Upper lobe of left lung (tissue), 6 donors: Measurements from ENCODE around the gene DHRS11. TPM values are rescaled to one million over a fixed set of nuclear protein-coding genes. Genes with fewer than 3 reads are reported as not detected.

Source experiments
- ATAC-seq, 2 donors: fragments of 200-7000 bp; cut with Tn5 transposase; one replicate each; pipeline ENCODE4 v1.9.1; 2022; ENCODE audit warnings: mild to moderate bottlenecking in 2 of 2, moderate library complexity in 2 of 2; ENCODE audit not compliant: low FRiP score in 2 of 2
- DNase-seq, 2 donors: peaks; one replicate each; pipeline ENCODE4 v3.0.0-alpha.2; 2019 to 2020
- H3K27ac ChIP-seq, 4 donors: fragments of 200-600 bp; sonication (generic); one replicate each; pipeline ENCODE4 v1.5.1; 2016 to 2019
- H3K27me3 ChIP-seq, 4 donors: fragments of 200-600 bp; sonication (generic); one replicate each; pipeline ENCODE4 v1.5.1; 2017 to 2019
- H3K36me3 ChIP-seq, 4 donors: fragments of 200-600 bp; sonication (generic); one replicate each; pipeline ENCODE4 v1.5.1; 2016 to 2019
- H3K4me1 ChIP-seq, 4 donors: fragments of 200-600 bp; sonication (generic); one replicate each; pipeline ENCODE4 v1.5.1; 2018 to 2019
- H3K4me3 ChIP-seq, 4 donors: fragments of 200-600 bp; sonication (generic); one replicate each; pipeline ENCODE4 v1.5.1; 2017 to 2019; ENCODE audit warnings: mild to moderate bottlenecking in 2 of 4, moderate library complexity in 1 of 4
- H3K9me3 ChIP-seq, 4 donors: fragments of 200-600 bp; sonication (generic); one replicate each; pipeline ENCODE4 v1.5.1; 2018 to 2019
- CTCF ChIP-seq, 6 experiments: fragments of 450-650 bp in 4 of 6; fragments of 200-600 bp in 2 of 6; sonication (generic) in 2 of 6; IDR thresholded peaks; one replicate each; pipeline ENCODE4 v1.5.1; 2016 to 2019; ENCODE audit warnings: antibody characterized with exemption in 6 of 6
- EP300 ChIP-seq, 4 donors: sonication (generic); formaldehyde crosslinking; IDR thresholded peaks; one replicate each; pipeline ENCODE4 v1.5.1; 2017; ENCODE audit warnings: antibody characterized with exemption in 4 of 4, control low read depth in 2 of 4
- POLR2A ChIP-seq, 4 donors: fragments of 450-650 bp; IDR thresholded peaks; one replicate each; pipeline ENCODE4 v1.5.1; 2016 to 2017; ENCODE audit warnings: antibody characterized with exemption in 4 of 4, mild to moderate bottlenecking in 2 of 4
- POLR2AphosphoS5 ChIP-seq, 2 donors: sonication (generic); formaldehyde crosslinking; IDR thresholded peaks; one replicate each; pipeline ENCODE4 v1.5.1; 2017; ENCODE audit warnings: antibody characterized with exemption in 2 of 2
- WGBS, 2 donors: methylation state at CpG; one replicate each; pipeline ENCODE4 v1.1.5; 2017 to 2018; 5-methylcytosine and 5-hydroxymethylcytosine counted together
- total RNA-seq, 6 donors: library from RNA; depleted of rRNA in 4 of 6; stranded (reverse); fragments of >200 nt in 4 of 6; gene quantifications; one replicate each; pipeline versions ENCODE4 v1.1.0 to v1.2.1, GENCODE V29; 2016 to 2021
- donor health status: DM: no; HTN: no; CAD: no; lungs with moderate emphysema.
- donor health status: DM: no; HTN: yes; CAD: no; lungs with severe emphysema.

DHRS11 gene
- total RNA-seq, 6 donors from 2014 or later, result 3.6 to 7.5 (median 4.9) TPM

DNA sequence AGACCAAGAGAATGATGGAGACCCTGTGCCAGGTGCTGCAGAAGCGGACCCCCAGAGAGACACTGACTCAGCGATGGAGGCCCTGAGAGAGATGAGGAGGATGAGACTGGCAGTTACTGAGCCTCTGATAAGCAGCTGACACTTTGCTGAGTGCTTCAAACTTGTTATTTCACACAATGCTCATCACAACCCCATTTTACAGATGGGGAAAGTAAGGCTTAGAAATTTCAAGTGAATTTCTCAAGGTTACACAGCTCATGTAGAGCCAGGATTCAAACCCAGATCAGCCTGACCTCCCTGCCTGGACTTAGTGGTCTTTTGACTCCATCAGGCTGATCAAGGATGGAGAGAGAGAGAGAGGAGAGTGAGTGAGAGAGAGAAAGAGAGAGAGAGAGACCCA is 36.9 kb downstream of the DHRS11 start:
- WGBS, 2 donors, result 97 to 100% methylated on average over 2 of the region's 2 CpGs
- Histone ChIP-seq H3K27ac (no peak overlapping the region), H3K36me3 (no peaks in the 10 kb centered on the region), H3K4me3 (no peak overlapping the region), H3K9me3 (no peaks in the 10 kb centered on the region), H3K27me3 (no peaks in the 10 kb centered on the region), H3K4me1 (peaks cover 0 to 8% (median 2%) of the 10 kb centered on the region in 4 donors)
- no peak for TF ChIP-seq POLR2AphosphoS5 (IDR thresholded peaks at IDR 0.05)
- no peak for TF ChIP-seq EP300 (IDR thresholded peaks at IDR 0.05)
- TF ChIP-seq CTCF (IDR thresholded peaks at IDR 0.05), result no peak
- TF ChIP-seq POLR2A (IDR thresholded peaks at IDR 0.05), result no peak
- no peak for ATAC-seq
- DNase-seq, result no peak

- no peak for TF ChIP-seq POLR2AphosphoS5 (IDR thresholded peaks at IDR 0.05)
- no peak for TF ChIP-seq EP300 (IDR thresholded peaks at IDR 0.05)
- peak; percentile 94 to 99 (median 98) for TF ChIP-seq CTCF (IDR thresholded peaks at IDR 0.05)
- ATAC-seq, result peak; percentile 87 to 93
- peak; percentile 70 to 85 for DNase-seq
- no peaks in the 10 kb centered on the region for H3K9me3 ChIP-seq
- no peaks in the 10 kb centered on the region for H3K36me3 ChIP-seq
- no peak overlapping the region for H3K4me3 ChIP-seq
- 0 to 34% methylated on average over 1 to 9 of the region's 14 CpGs for WGBS, 2 donors
- H3K4me1 ChIP-seq, result peaks cover 0 to 8% (median 3%) of the 10 kb centered on the region in 4 donors
- no peaks in the 10 kb centered on the region for H3K27me3 ChIP-seq
- H3K27ac ChIP-seq, result no peak overlapping the region
Observed at GRCh38 chr17:36629252-36629847, 37.7 kb downstream of the DHRS11 start.

- no peak for ATAC-seq
- 83 to 86% methylated on average over 7 to 8 of the region's 8 CpGs for WGBS, 2 donors
- TF ChIP-seq POLR2AphosphoS5 (IDR thresholded peaks at IDR 0.05) (no peak), EP300 (IDR thresholded peaks at IDR 0.05) (no peak), POLR2A (IDR thresholded peaks at IDR 0.05) (no peak), CTCF (IDR thresholded peaks at IDR 0.05) (no peak)
- no peaks in the 10 kb centered on the region for H3K36me3 ChIP-seq
- H3K27ac ChIP-seq, result no peak overlapping the region
- H3K9me3 ChIP-seq, result no peaks in the 10 kb centered on the region
- peaks cover 0 to 8% (median 3%) of the 10 kb centered on the region in 4 donors for H3K4me1 ChIP-seq
- no peaks in the 10 kb centered on the region for H3K27me3 ChIP-seq
- no peak for DNase-seq
- no peak overlapping the region for H3K4me3 ChIP-seq
Observed at GRCh38 chr17:36629970-36630502, 38.4 kb downstream of the DHRS11 start.

DNA sequence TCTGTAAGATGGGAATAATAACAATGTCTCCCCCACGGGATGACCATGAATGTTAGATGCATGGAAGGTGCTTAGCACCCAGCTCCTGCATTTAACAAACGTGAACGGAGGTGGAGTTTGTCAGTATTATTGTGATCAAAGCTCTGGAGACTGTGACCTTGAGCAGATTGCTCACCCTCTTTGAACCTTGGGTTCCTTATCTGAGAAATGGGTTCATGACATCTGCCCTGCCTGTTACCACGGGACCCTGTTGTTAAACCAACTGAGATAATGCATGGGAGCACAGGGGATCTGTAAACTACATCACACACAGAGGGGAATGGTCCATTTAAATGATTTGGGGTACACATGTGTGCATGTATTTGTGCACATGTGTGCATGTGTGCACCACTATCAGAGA is 39.3 kb downstream of the DHRS11 start:
- WGBS, 2 donors, result 72% methylated on average over 3 to 4 of the region's 4 CpGs
- no peaks in the 10 kb centered on the region for H3K9me3 ChIP-seq
- TF ChIP-seq CTCF (IDR thresholded peaks at IDR 0.05), result no peak
- no peak for TF ChIP-seq POLR2AphosphoS5 (IDR thresholded peaks at IDR 0.05)
- TF ChIP-seq POLR2A (IDR thresholded peaks at IDR 0.05), result no peak
- TF ChIP-seq EP300 (IDR thresholded peaks at IDR 0.05), result no peak
- H3K36me3 ChIP-seq, result no peaks in the 10 kb centered on the region
- H3K4me3 ChIP-seq, result no peak overlapping the region
- DNase-seq (no peak), ATAC-seq (no peak)
- no peak overlapping the region for H3K27ac ChIP-seq
- H3K4me1 ChIP-seq, result peaks cover 0 to 6% (median 1%) of the 10 kb centered on the region in 4 donors
- no peaks in the 10 kb centered on the region for H3K27me3 ChIP-seq
